ENCODE results near the gene USP4.

DNA sequence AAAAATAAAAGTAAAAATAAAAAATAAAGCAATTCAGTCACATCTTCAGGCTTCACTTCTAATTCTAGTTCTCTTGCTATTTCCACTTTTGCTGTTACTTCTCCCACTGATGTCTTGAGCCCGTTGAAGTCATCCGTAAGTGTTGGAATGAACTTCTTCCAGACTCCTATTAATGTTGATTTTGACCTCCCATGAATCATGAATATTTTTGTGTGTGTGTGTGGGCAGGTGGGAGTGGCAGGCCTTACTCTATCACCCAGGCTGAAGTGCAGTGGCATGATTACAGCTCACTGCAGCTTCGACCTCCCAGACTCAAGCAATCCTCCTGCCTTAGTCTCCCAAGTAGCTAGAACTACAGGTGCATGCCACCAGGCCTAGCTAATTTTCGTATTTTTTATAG lies 10.7 kb downstream of the USP4 start:
- no peak for TF ChIP-seq CTCF (IDR thresholded peaks at IDR 0.05)
- TF ChIP-seq EZH2 (IDR thresholded peaks at IDR 0.05; ENCODE audit: borderline replicate concordance, insufficient read depth, low read depth, low read length, poor library complexity, severe bottlenecking) = no peak
